K562 (cell line): Measurements from ENCODE around the gene OCSTAMP. TPM values are rescaled to one million over a fixed set of nuclear protein-coding genes. Genes with fewer than 3 reads are reported as not detected.

Experiments used
- ATAC-seq: fragments of 200-7000 bp; cut with Tn5 transposase; 3 replicates; pipeline ENCODE4 v1.9.1; 2020; ENCODE audit warnings: moderate library complexity
- BruUV-seq: library from RNA; stranded (reverse); fragments of 400-500 nt; replicated peaks from 2 replicates; lab custom pipeline; 2021; lab: Mats Ljungman, UMichigan
- CTCF ChIA-PET: fragments of 300-600 bp; formaldehyde crosslinking; extraction: SDS; loops from one replicate; lab custom pipeline; 2021; ENCODE audit warnings: low intra/inter-chr PET ratio; lab: Yijun Ruan, JAX
- POLR2A ChIA-PET: fragments of 300-600, 350-650 bp; sonication (Branson Sonifier 250); formaldehyde crosslinking; extraction: SDS; loops from one replicate; lab custom pipeline; 2021; ENCODE audit warnings: antibody characterized with exemption, inconsistent platforms; lab: Yijun Ruan, JAX
- DNase-seq, 4 experiments: peaks; one replicate each; pipeline versions ENCODE4 v3.0.0 to v3.0.0-alpha.2; 2011 to 2018; ENCODE audit warnings: low spot score in 3 of 4, mixed read lengths in 3 of 4; ENCODE audit errors: extremely low read depth in 1 of 4
- FAIRE-seq: peaks from 2 replicates; lab custom pipeline; 2011; peaks lifted over from hg19 to GRCh38; lab: Jason Lieb, UNC
- H2AFZ ChIP-seq: 2 replicates; pipeline ENCODE4 v1.6.0; 2011; ENCODE audit warnings: low read depth, low read length, control low read depth, inconsistent platforms
- H3K27ac ChIP-seq: fragments of 200-600 bp; 3 replicates; pipeline ENCODE4 v1.8.0; 2011; ENCODE audit warnings: low read depth, mild to moderate bottlenecking, control low read depth, inconsistent platforms, low read length, moderate library complexity, mixed read lengths; ENCODE audit errors: extremely low read depth
- H3K27me3 ChIP-seq, 2 experiments: fragments of 300-600 bp in 1 of 2; 2 replicates in 1 of 2; 3 replicates in 1 of 2; pipeline versions ENCODE4 v1.6.0 to v1.8.0; 2011; ENCODE audit warnings: inconsistent platforms in 2 of 2, low read length in 2 of 2, mild to moderate bottlenecking in 1 of 2, mixed read lengths in 1 of 2, moderate library complexity in 1 of 2; ENCODE audit not compliant: control insufficient read depth in 2 of 2, insufficient read depth in 2 of 2
- H3K36me3 ChIP-seq: fragments of 300-600 bp; 3 replicates; pipeline ENCODE4 v1.8.0; 2011; ENCODE audit warnings: mild to moderate bottlenecking, low read length, inconsistent platforms; ENCODE audit not compliant: control insufficient read depth, insufficient read depth
- H3K4me1 ChIP-seq, 2 experiments: fragments of 200-600 bp in 1 of 2; replicated peaks in 1 of 2; 2 replicates in 1 of 2; 3 replicates in 1 of 2; pipeline versions ENCODE4 v1.5.1 to v1.8.0; 2011; ENCODE audit warnings: inconsistent platforms in 2 of 2, low read length in 2 of 2, mild to moderate bottlenecking in 1 of 2, mixed read lengths in 1 of 2, moderate library complexity in 1 of 2; ENCODE audit not compliant: control insufficient read depth in 2 of 2, insufficient read depth in 2 of 2
- H3K4me2 ChIP-seq: 2 replicates; pipeline ENCODE4 v1.6.1; 2011; ENCODE audit warnings: low read length, control low read depth, inconsistent platforms, mixed read lengths; ENCODE audit not compliant: insufficient read depth
- H3K4me3 ChIP-seq: fragments of 200-600 bp; sonication (generic), shearing (Covaris generic); 2 replicates; pipeline ENCODE4 v1.5.1; 2016; ENCODE audit warnings: control low read depth, inconsistent platforms
- H3K79me2 ChIP-seq: fragments of 200-600 bp; 3 replicates; pipeline ENCODE4 v1.8.0; 2011; ENCODE audit warnings: low read length, inconsistent platforms; ENCODE audit not compliant: control insufficient read depth, insufficient read depth
- H3K9ac ChIP-seq, 2 experiments: 2 replicates each; pipeline versions ENCODE4 v1.6.0 to v1.6.1; 2011; ENCODE audit warnings: low read depth in 2 of 2, low read length in 2 of 2, control low read depth in 1 of 2, inconsistent platforms in 1 of 2, mild to moderate bottlenecking in 1 of 2, mixed read lengths in 1 of 2; ENCODE audit not compliant: insufficient read depth in 1 of 2
- H3K9me1 ChIP-seq: one replicate; pipeline ENCODE4 v1.6.0; 2011; ENCODE audit warnings: inconsistent platforms, mild to moderate bottlenecking, low read length, moderate library complexity; ENCODE audit not compliant: control insufficient read depth, insufficient read depth
- H3K9me3 ChIP-seq: replicated peaks from 2 replicates; pipeline ENCODE4 v1.5.1; 2011; ENCODE audit warnings: low read depth, low read length, inconsistent platforms; ENCODE audit not compliant: control insufficient read depth, insufficient read depth
- H4K20me1 ChIP-seq: replicated peaks from 2 replicates; pipeline ENCODE4 v1.6.1; 2011; ENCODE audit warnings: low read length, inconsistent platforms, mixed read lengths; ENCODE audit not compliant: control insufficient read depth, insufficient read depth
- BDP1 ChIP-seq: IDR thresholded peaks from 3 replicates; pipeline ENCODE4 v1.6.1; 2011; ENCODE audit not compliant: insufficient read length, insufficient read depth
- BHLHE40 ChIP-seq: IDR thresholded peaks from 2 replicates; pipeline ENCODE4 v1.6.1; 2011; ENCODE audit warnings: low read length, improper control_type of control experiment
- MYC ChIP-seq, 2 experiments: fragments of 250-450 bp in 1 of 2; sonication (Bioruptor Pico) in 1 of 2; IDR thresholded peaks; 2 replicates each; pipeline versions ENCODE4 v1.5.1 to v1.6.1; 2012 to 2021; ENCODE audit warnings: low read depth in 2 of 2, borderline replicate concordance in 1 of 2, improper control_type of control experiment in 1 of 2, low read length in 1 of 2, mild to moderate bottlenecking in 1 of 2, moderate library complexity in 1 of 2
- SP1 ChIP-seq: sonication (generic); formaldehyde crosslinking; IDR thresholded peaks from 2 replicates; pipeline ENCODE4 v1.8.1; 2022; ENCODE audit warnings: mild to moderate bottlenecking, missing genetic modification reagents
- SRF ChIP-seq, 2 experiments: fragments of 250-450, 450-650 bp in 1 of 2; sonication (Bioruptor Pico) in 1 of 2; sonication (generic) in 1 of 2; formaldehyde crosslinking; IDR thresholded peaks; 2 replicates each; pipeline versions ENCODE4 v1.5.0 to v1.5.1; 2020 to 2022; ENCODE audit warnings: mild to moderate bottlenecking in 1 of 2, missing genetic modification reagents in 1 of 2
- TCF7L2 ChIP-seq: fragments of 150-350 bp; IDR thresholded peaks from 2 replicates; pipeline ENCODE4 v1.6.1; 2016; ENCODE audit warnings: low read depth, mild to moderate bottlenecking, low read length, moderate library complexity
- ZNF316 ChIP-seq: fragments of 450-650 bp; IDR thresholded peaks from 2 replicates; pipeline ENCODE4 v1.6.1; 2016
- ZNF699 ChIP-seq: fragments of 250-450 bp; sonication (Bioruptor Pico); IDR thresholded peaks from 2 replicates; pipeline ENCODE4 v1.8.0; 2021; ENCODE audit warnings: mild to moderate bottlenecking, moderate library complexity; ENCODE audit not compliant: insufficient replicate concordance
- WGBS: fragments of 100-300 bp; shearing (Covaris generic); methylation state at CpG from one replicate; pipeline ENCODE4 v1.1.6; 2016; ENCODE audit warnings: low coverage, mixed read lengths; ENCODE audit not compliant: insufficient coverage; ENCODE audit errors: missing lambda C conversion rate; 5-methylcytosine and 5-hydroxymethylcytosine counted together
- in situ Hi-C: fragments of 300-500 bp; cut with MboI; formaldehyde crosslinking; loops from 4 replicates; pipeline ENCODE4 v1.15.0; 2018; ENCODE audit warnings: inconsistent platforms, mixed read lengths
- intact Hi-C: fragments of 100-400 bp; cut with micrococcal nuclease; formaldehyde crosslinking; loops from 2 replicates; pipeline ENCODE4 v1.14.2; 2022
- polyA plus RNA-seq, 8 experiments: library from polyadenylated mRNA; depleted of rRNA in 4 of 8; stranded (reverse) in 5 of 8; unstranded in 3 of 8; fragments of >200 nt; fragmentation: Nextera tagmentation in 2 of 8; fragmentation: Illumina TruSeq in 1 of 8; extraction: Ambion mirVana in 2 of 8; extraction: Trizol in 1 of 8; gene quantifications; 2 replicates each; pipeline versions ENCODE4 v1.2.1 to v1.2.3, GENCODE V29; 2011 to 2014; ENCODE audit warnings: inconsistent platforms in 1 of 8, missing spikeins in 1 of 8
- total RNA-seq, 7 experiments: library from RNA; depleted of rRNA in 6 of 7; stranded (reverse); fragments of >200 nt in 6 of 7; fragmentation: Illumina TruSeq in 2 of 7; extraction: Trizol in 2 of 7; gene quantifications; 2 replicates each; pipeline versions ENCODE4 v1.2.1 to v1.2.3, GENCODE V29; 2011 to 2021; ENCODE audit warnings: low replicate concordance in 1 of 7

OCSTAMP gene
- total and polyA plus RNA-seq, 9 of the 15 experiments (the other 6 are each of a cell fraction or from before 2014, with no cell fraction given), result not detected

DNA sequence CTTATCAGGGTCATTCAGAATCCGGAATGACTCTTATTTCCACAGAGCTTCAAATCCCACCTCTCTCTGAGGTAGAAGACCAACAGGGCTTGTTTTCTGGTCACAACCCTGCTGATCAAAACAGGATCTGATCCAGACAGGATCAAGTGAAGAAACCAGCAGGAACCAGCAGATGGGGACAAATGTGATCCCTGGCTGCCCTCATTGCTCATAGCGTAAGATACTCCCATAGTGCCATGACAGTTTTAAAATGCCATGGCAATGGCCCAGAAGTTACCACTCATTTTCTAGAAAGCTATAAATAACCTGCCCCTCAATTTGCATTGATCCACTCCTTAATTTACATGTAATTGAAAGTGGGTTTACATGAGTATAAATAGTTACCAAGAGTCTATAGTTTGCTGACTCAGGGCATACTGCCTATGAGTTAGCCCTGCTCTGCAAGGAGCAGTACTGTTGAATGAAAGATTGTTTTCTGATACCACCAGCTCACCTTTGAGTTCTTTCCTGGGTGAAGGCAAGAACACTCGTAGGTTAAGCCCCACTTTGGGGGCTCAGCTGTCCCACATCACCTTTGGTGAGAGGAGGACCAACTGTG, 30.9 kb downstream of the OCSTAMP start:
- ChIA-PET POLR2A (interaction anchor here (0.6 kb wide), 1 partner anchor 96 kb away, joined by 3 read pairs; no protein-coding TSS in a partner anchor), CTCF (no interaction called here)
- intact Hi-C loops, result loop anchor here (5.0 kb wide), 1 partner anchor 183 kb away; no protein-coding TSS in a partner anchor
- no peak overlapping the region for H3K4me2 ChIP-seq
- no peak overlapping the region for H3K9ac ChIP-seq
- H2AFZ ChIP-seq, result no peak overlapping the region
- ATAC-seq (no peak), FAIRE-seq (no peak), DNase-seq (no peak)
- H3K36me3 ChIP-seq, result no peaks in the 10 kb centered on the region
- H3K79me2 ChIP-seq, result no peaks in the 10 kb centered on the region
- H3K4me1 ChIP-seq, result no peaks in the 10 kb centered on the region
- in situ Hi-C loops, result no loop called here
- H3K27ac ChIP-seq, result no peak overlapping the region
- no peak overlapping the region for H3K4me3 ChIP-seq
- TF ChIP-seq BHLHE40, result no peak
- no peak for TF ChIP-seq ZNF699 (CRISPR knock-in tag)
- no peak for TF ChIP-seq SRF (CRISPR knock-in tag; IDR thresholded peaks at IDR 0.05)
- peak; percentile 39; the same call in 1 of the 2 replicates for TF ChIP-seq ZNF316
- no peak for TF ChIP-seq BDP1
- no peak for TF ChIP-seq MYC (IDR thresholded peaks at IDR 0.05; ENCODE audit: low read depth, low read length)
- no peak for TF ChIP-seq MYC (CRISPR knock-in tag; IDR thresholded peaks at IDR 0.05; ENCODE audit: borderline replicate concordance, low read depth)
- no peak for TF ChIP-seq TCF7L2
- TF ChIP-seq SP1 (CRISPR knock-in tag), result no peak
- H3K27me3 ChIP-seq, result no peaks in the 10 kb centered on the region; a peak in 1 of 5 replicates
- H4K20me1 ChIP-seq, result no peaks in the 10 kb centered on the region
- H3K9me1 ChIP-seq, result no peaks in the 10 kb centered on the region
- 4% methylated on average over 3 of the region's 3 CpGs for WGBS
- BruUV-seq, result no TSS peak
- no peaks in the 10 kb centered on the region for H3K9me3 ChIP-seq
